Motor neuron (in vitro differentiated cells): ENCODE data around the gene RALB. TPM values are rescaled to one million over a fixed set of nuclear protein-coding genes. Genes with fewer than 3 reads are reported as not detected.
A peak's percentile ranks its signal among the peaks of the same experiment; 100 is the strongest.

Source experiments
- ATAC-seq, 8 experiments: fragments of 200-7000 bp; cut with Tn5 transposase; replicated peaks in 6 of 8; 2 replicates each; pipeline ENCODE4 v1.8.0; 2021; ENCODE audit warnings: mild to moderate bottlenecking in 8 of 8, moderate library complexity in 8 of 8
- H3K27ac ChIP-seq, 2 donors: fragments of 250-450 bp; sonication (Bioruptor Pico); 2 replicates each; pipeline ENCODE4 v1.9.0; 2021; ENCODE audit warnings: antibody characterized with exemption in 2 of 2, mild to moderate bottlenecking in 2 of 2, moderate library complexity in 1 of 2
- H3K4me1 ChIP-seq, 2 donors: fragments of 250-450 bp; sonication (Bioruptor Pico); replicated peaks in 1 of 2; 2 replicates each; pipeline ENCODE4 v1.6.1; 2021; ENCODE audit warnings: antibody characterized with exemption in 2 of 2, mild to moderate bottlenecking in 2 of 2, moderate library complexity in 1 of 2
- H3K4me3 ChIP-seq, 5 donors: fragments of 250-450 bp; sonication (Bioruptor Pico); 2 replicates each; pipeline ENCODE4 v1.9.0; 2021; ENCODE audit warnings: antibody characterized with exemption in 5 of 5, mild to moderate bottlenecking in 5 of 5, moderate library complexity in 4 of 5
- whole genome bisulfite sequencing, 10 experiments: fragments of 450-650 bp; shearing (Covaris generic); methylation state at CpG; one replicate each; pipeline ENCODE4 v1.0.0; 2022; 5-methylcytosine and 5-hydroxymethylcytosine counted together
- in situ Hi-C, 9 experiments: fragments of 400-800 bp; cut with MboI; loops; one replicate each; pipeline ENCODE4 v1.15.0; 2021; ENCODE audit warnings: low sequenced_read_pairs in 9 of 9, low pct_unique_long_range_greater_than_20kb in 2 of 9; ENCODE audit not compliant: unreplicated experiment in 9 of 9
- total RNA-seq, 8 experiments: library from RNA; unstranded; fragments of 300-600 nt; gene quantifications; 2 replicates each; pipeline versions ENCODE4 v1.2.3 to v1.2.4, GENCODE V29; 2022

The RALB gene
- total RNA-seq, 8 experiments from 2014 or later: 15.2 to 30.7 (median 22.7) TPM

GRCh38 chr2:120322329-120322728, 69.7 kb downstream of the RALB start:
- in situ Hi-C loops: no loop called here
- no peak overlapping the region for H3K27ac ChIP-seq
- H3K4me3 ChIP-seq: no peak overlapping the region
- ATAC-seq: no peak
- WGBS, 10 experiments: 90 to 100% (median 99%) methylated on average over 1 to 6 of the region's 7 CpGs; no CpG with 5 or more reads in 4 of the 10 experiments
- no peaks in the 10 kb centered on the region for H3K4me1 ChIP-seq

GRCh38 chr2:120323214-120323613, 70.6 kb downstream of the RALB start:
- in situ Hi-C loops: no loop called here
- 0 to 90% (median 50%) methylated on average over 1 to 3 of the region's 10 CpGs; no CpG with 5 or more reads in 5 of the 10 experiments for WGBS, 10 experiments
- ATAC-seq: peak in 2 of 8 experiments; percentile 19 to 57

GRCh38 chr2:120323807-120324399, 71.3 kb downstream of the RALB start:
- 60 to 94% (median 77%) methylated on average over 1 to 6 of the region's 10 CpGs; no CpG with 5 or more reads in 3 of the 10 experiments for whole genome bisulfite sequencing, 10 experiments
- in situ Hi-C loops: no loop called here
- Histone ChIP-seq H3K4me3 (no peak overlapping the region), H3K4me1 (no peaks in the 10 kb centered on the region), H3K27ac (no peak overlapping the region)
- ATAC-seq: no peak

More at GRCh38 chr2:120323214-120323613, 70.6 kb downstream of the RALB start:
- Histone ChIP-seq H3K4me1 (no peaks in the 10 kb centered on the region), H3K4me3 (no peak overlapping the region), H3K27ac (no peak overlapping the region)

- Histone ChIP-seq H3K4me1 (no peaks in the 10 kb centered on the region), H3K27ac (no peak overlapping the region), H3K4me3 (no peak overlapping the region)
- in situ Hi-C loops: loop anchor here in 7 of 9 experiments (25.0 kb wide), 3 partner anchors 187 to 762 kb away; no protein-coding TSS in a partner anchor
- WGBS, 10 experiments: 75 to 92% (median 84%) methylated on average over 1 to 7 of the region's 7 CpGs; no CpG with 5 or more reads in 5 of the 10 experiments
- no peak for ATAC-seq
Observed at GRCh38 chr2:120324933-120325332, 72.3 kb downstream of the RALB start.

- no peak for ATAC-seq
- Histone ChIP-seq H3K27ac (no peak overlapping the region), H3K4me3 (no peak overlapping the region), H3K4me1 (no peaks in the 10 kb centered on the region)
- in situ Hi-C loops: loop anchor here in 7 of 9 experiments (25.0 kb wide), 3 partner anchors 186 to 761 kb away; no protein-coding TSS in a partner anchor
- 28 to 100% (median 76%) methylated on average over 1 to 9 of the region's 9 CpGs; no CpG with 5 or more reads in 2 of the 10 experiments for WGBS, 10 experiments
Observed at GRCh38 chr2:120326066-120326465, 73.4 kb downstream of the RALB start.

GRCh38 chr2:120330946-120331822, 78.5 kb downstream of the RALB start:
- no peak overlapping the region for H3K27ac ChIP-seq
- ATAC-seq: peak in 1 of 8 experiments; percentile 71
- in situ Hi-C loops: loop anchor here in 7 of 9 experiments (25.0 kb wide), 3 partner anchors 181 to 756 kb away; no protein-coding TSS in a partner anchor
- no peak overlapping the region for H3K4me3 ChIP-seq
- H3K4me1 ChIP-seq: no peaks in the 10 kb centered on the region
- 0 to 91% (median 81%) methylated on average over 1 to 13 of the region's 24 CpGs; no CpG with 5 or more reads in 2 of the 10 experiments for WGBS, 10 experiments

GRCh38 chr2:120331903-120332302, 79.3 kb downstream of the RALB start:
- in situ Hi-C loops: loop anchor here in 7 of 9 experiments (25.0 kb wide), 3 partner anchors 180 to 755 kb away; no protein-coding TSS in a partner anchor
- no peaks in the 10 kb centered on the region for H3K4me1 ChIP-seq
- no peak overlapping the region for H3K27ac ChIP-seq
- 66 to 100% (median 80%) methylated on average over 1 to 3 of the region's 4 CpGs; no CpG with 5 or more reads in 1 of the 10 experiments for WGBS, 10 experiments
- ATAC-seq: no peak
- no peak overlapping the region for H3K4me3 ChIP-seq

GRCh38 chr2:120332384-120332783, 79.7 kb downstream of the RALB start:
- no peak overlapping the region for H3K27ac ChIP-seq
- 60 to 100% (median 90%) methylated on average over 1 to 6 of the region's 6 CpGs; no CpG with 5 or more reads in 5 of the 10 experiments for WGBS, 10 experiments
- no peak for ATAC-seq
- in situ Hi-C loops: loop anchor here in 7 of 9 experiments (25.0 kb wide), 3 partner anchors 180 to 755 kb away; no protein-coding TSS in a partner anchor
- no peaks in the 10 kb centered on the region for H3K4me1 ChIP-seq
- H3K4me3 ChIP-seq: no peak overlapping the region

- Histone ChIP-seq H3K4me3 (no peak overlapping the region), H3K27ac (no peak overlapping the region), H3K4me1 (peaks cover 0 to 5% of the 10 kb centered on the region in 2 donors)
- in situ Hi-C loops: loop anchor here in 7 of 9 experiments (25.0 kb wide), 3 partner anchors 178 to 753 kb away; no protein-coding TSS in a partner anchor
- ATAC-seq: no peak
- 86 to 100% (median 100%) methylated on average over 1 of the region's 1 CpG; no CpG with 5 or more reads in 7 of the 10 experiments for WGBS, 10 experiments
Observed at GRCh38 chr2:120334068-120334467, 81.4 kb downstream of the RALB start.

GRCh38 chr2:120336749-120337148, 84.1 kb downstream of the RALB start:
- in situ Hi-C loops: loop anchor here in 7 of 9 experiments (25.0 kb wide), 3 partner anchors 176 to 751 kb away; no protein-coding TSS in a partner anchor
- Histone ChIP-seq H3K27ac (no peak overlapping the region), H3K4me3 (no peak overlapping the region), H3K4me1 (peaks cover 0 to 6% of the 10 kb centered on the region in 2 donors)
- no peak for ATAC-seq
- WGBS, 10 experiments: 20 to 80% (median 60%) methylated on average over 1 to 7 of the region's 8 CpGs; no CpG with 5 or more reads in 3 of the 10 experiments

- Histone ChIP-seq H3K4me1 (peaks cover under 1 to 6% of the 10 kb centered on the region in 2 donors), H3K4me3 (no peak overlapping the region), H3K27ac (no peak overlapping the region)
- in situ Hi-C loops: loop anchor here in 7 of 9 experiments (25.0 kb wide), 3 partner anchors 174 to 749 kb away; no protein-coding TSS in a partner anchor
- ATAC-seq: peak in 1 of 8 experiments; percentile 23
- WGBS, 10 experiments: 0 to 100% (median 76%) methylated on average over 1 of the region's 1 CpG; no CpG with 5 or more reads in 4 of the 10 experiments
Observed at GRCh38 chr2:120338015-120338414, 85.4 kb downstream of the RALB start.

- Histone ChIP-seq H3K27ac (no peak overlapping the region), H3K4me1 (peaks cover 2 to 6% of the 10 kb centered on the region in 2 donors), H3K4me3 (no peak overlapping the region)
- in situ Hi-C loops: loop anchor here (10.0 to 25.0 kb wide), 4 partner anchors 170 to 745 kb away; no protein-coding TSS in a partner anchor
- no peak for ATAC-seq
- 20 to 78% (median 61%) methylated on average over 1 to 5 of the region's 7 CpGs; no CpG with 5 or more reads in 3 of the 10 experiments for WGBS, 10 experiments
Observed at GRCh38 chr2:120341977-120342376, 89.3 kb downstream of the RALB start.
